ENCODE measurements around the gene JSRP1.

The JSRP1 gene

DNA sequence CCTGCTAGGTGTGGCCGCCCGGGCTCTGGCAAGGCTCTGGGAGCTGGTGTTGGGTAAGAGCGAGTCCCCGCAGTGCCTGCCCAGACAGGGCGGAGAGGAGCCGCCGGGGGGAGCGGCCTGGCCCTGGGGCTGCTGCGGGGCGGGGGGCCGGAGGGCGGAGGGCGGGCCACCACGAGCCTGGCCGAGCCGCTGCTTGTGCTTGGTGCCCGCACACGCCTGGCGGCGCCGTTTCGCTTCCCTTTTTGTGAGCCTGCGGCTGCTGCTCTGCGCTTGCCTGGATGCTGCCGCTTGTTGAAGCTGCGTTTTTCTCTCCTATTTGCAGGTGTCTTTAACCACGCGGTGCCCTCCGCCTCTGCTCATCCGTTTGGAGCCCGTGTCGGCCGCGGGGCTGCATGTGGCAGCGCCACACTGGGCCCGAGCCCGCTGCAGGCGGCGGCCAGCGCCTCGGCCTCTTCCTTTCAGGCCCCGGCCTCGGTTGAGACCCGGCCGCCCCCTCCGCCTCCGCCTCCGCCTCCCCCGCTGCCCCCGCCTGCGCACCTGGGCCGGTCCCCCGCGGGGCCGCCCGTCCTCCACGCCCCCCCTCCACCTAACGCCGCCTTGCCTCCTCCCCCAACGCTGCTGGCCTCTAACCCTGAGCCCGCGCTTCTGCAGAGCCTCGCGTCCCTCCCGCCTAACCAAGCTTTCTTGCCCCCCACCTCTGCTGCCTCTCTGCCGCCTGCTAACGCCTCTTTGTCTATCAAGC lies 28.6 kb downstream of the JSRP1 start:
- DNase-seq (ENCODE audit: insufficient read length, low spot score): peak; percentile 88
- peak; percentile 76 for FAIRE-seq
- TF ChIP-seq POLR2AphosphoS5 (IDR thresholded peaks at IDR 0.05; ENCODE audit: low read depth, low read length) (no peak), SPI1 (IDR thresholded peaks at IDR 0.05; ENCODE audit: low read depth, low read length) (peak; percentile 91), TAF1 (IDR thresholded peaks at IDR 0.05; ENCODE audit: low read depth, low read length) (no peak), POLR2A (IDR thresholded peaks at IDR 0.05; ENCODE audit: low read depth, low read length) (no peak), POU2F2 (IDR thresholded peaks at IDR 0.05; ENCODE audit: low read depth, low read length) (no peak), PAX5 (IDR thresholded peaks at IDR 0.05; ENCODE audit: insufficient read depth, low read length, severe bottlenecking) (no peak)

DNA sequence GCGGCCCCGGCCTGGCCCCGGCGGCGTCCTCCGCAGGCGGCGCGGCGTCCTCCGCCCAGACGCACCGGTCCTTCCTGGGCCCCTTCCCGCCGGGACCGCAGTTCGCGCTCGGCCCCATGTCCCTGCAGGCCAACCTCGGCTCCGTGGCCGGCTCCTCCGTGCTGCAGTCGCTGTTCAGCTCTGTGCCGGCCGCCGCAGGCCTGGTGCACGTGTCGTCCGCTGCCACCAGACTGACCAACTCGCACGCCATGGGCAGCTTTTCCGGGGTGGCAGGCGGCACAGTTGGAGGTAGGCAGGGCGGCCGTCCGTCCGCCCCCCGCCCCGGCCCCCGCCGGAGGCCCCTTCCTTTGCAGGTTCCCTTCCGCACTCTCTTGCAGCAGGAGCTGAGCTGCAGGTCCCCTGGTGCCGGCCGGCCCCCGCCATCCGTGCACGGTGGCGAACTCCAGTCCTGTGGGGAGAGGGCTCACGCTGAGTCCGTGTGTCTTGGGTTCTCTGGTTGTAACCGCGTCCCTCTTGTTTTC lies 29.3 kb downstream of the JSRP1 start:
- DNase-seq (ENCODE audit: insufficient read length, low spot score) (no peak), FAIRE-seq (no peak)
- TF ChIP-seq SPI1 (IDR thresholded peaks at IDR 0.05; ENCODE audit: low read depth, low read length) (no peak), POLR2AphosphoS5 (IDR thresholded peaks at IDR 0.05; ENCODE audit: low read depth, low read length) (no peak), POU2F2 (IDR thresholded peaks at IDR 0.05; ENCODE audit: low read depth, low read length) (no peak), PAX5 (IDR thresholded peaks at IDR 0.05; ENCODE audit: insufficient read depth, low read length, severe bottlenecking) (no peak), POLR2A (IDR thresholded peaks at IDR 0.05; ENCODE audit: low read depth, low read length) (no peak), TAF1 (IDR thresholded peaks at IDR 0.05; ENCODE audit: low read depth, low read length) (no peak)

DNA sequence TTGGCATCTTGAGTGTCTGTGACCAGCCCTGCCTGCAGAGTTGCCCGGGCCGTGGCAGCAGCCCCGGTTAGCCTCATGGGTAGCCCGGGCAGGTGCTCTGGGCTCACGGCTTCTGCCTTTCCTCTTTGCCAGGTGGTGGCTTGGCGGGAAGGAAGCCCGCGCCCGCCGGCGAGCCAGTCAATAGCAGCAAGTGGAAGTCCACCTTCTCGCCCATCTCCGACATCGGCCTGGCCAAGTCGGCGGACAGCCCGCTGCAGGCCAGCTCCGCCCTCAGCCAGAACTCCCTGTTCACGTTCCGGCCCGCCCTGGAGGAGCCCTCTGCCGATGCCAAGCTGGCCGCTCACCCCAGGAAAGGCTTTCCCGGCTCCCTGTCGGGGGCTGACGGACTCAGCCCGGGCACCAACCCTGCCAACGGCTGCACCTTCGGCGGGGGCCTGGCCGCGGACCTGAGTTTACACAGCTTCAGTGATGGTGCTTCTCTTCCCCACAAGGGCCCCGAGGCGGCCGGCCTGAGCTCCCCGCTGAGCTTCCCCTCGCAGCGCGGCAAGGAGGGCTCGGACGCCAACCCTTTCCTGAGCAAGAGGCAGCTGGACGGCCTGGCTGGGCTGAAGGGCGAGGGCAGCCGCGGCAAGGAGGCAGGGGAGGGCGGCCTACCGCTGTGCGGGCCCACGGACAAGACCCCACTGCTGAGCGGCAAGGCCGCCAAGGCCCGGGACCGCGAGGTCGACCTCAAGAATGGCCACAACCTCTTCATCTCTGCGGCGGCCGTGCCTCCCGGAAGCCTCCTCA lies 30.0 kb downstream of the JSRP1 start:
- TF ChIP-seq PAX5 (IDR thresholded peaks at IDR 0.05; ENCODE audit: insufficient read depth, low read length, severe bottlenecking) (no peak), POU2F2 (IDR thresholded peaks at IDR 0.05; ENCODE audit: low read depth, low read length) (no peak), SPI1 (IDR thresholded peaks at IDR 0.05; ENCODE audit: low read depth, low read length) (no peak), POLR2AphosphoS5 (IDR thresholded peaks at IDR 0.05; ENCODE audit: low read depth, low read length) (no peak), POLR2A (IDR thresholded peaks at IDR 0.05; ENCODE audit: low read depth, low read length) (no peak), TAF1 (IDR thresholded peaks at IDR 0.05; ENCODE audit: low read depth, low read length) (no peak)
- DNase-seq (ENCODE audit: insufficient read length, low spot score): no peak
- FAIRE-seq: no peak

DNA sequence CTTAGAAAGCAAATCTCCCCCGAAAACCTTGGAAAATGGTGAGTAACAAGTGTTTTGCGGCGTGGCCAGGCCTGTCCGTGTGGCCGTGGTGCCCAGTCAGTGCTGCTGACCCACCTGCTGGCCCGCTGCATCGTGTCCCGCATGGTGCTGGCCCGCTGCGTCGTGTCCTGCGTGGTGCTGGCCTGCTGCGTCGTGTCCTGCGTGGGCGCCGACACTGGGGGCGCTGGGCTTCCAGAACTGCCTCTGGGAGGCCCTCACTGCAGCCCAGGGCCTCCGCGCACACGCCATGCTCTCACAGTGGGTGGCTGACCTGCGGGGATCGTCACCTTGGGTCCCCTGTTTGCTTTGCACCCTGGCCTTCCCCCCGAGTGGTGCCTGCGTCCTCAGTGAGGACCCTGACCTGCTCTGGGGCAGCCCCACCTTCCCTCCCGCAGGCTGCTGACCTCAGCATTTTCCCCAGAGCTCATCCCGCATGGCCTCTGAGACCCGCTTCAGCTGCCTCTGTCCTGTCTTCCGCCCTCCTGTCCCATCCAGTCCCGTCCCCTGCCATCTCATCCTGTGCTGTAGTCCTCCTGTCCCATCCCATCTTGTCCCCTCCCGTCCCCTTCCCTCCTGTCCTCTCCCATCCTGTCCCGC lies 30.7 kb downstream of the JSRP1 start:
- no peak for TF ChIP-seq PAX5 (IDR thresholded peaks at IDR 0.05; ENCODE audit: insufficient read depth, low read length, severe bottlenecking)
- no peak for TF ChIP-seq POLR2AphosphoS5 (IDR thresholded peaks at IDR 0.05; ENCODE audit: low read depth, low read length)
- TF ChIP-seq TAF1 (IDR thresholded peaks at IDR 0.05; ENCODE audit: low read depth, low read length): no peak
- TF ChIP-seq POLR2A (IDR thresholded peaks at IDR 0.05; ENCODE audit: low read depth, low read length): no peak
- TF ChIP-seq SPI1 (IDR thresholded peaks at IDR 0.05; ENCODE audit: low read depth, low read length): no peak
- no peak for TF ChIP-seq POU2F2 (IDR thresholded peaks at IDR 0.05; ENCODE audit: low read depth, low read length)
- no peak for FAIRE-seq
- no peak for DNase-seq (ENCODE audit: insufficient read length, low spot score)

DNA sequence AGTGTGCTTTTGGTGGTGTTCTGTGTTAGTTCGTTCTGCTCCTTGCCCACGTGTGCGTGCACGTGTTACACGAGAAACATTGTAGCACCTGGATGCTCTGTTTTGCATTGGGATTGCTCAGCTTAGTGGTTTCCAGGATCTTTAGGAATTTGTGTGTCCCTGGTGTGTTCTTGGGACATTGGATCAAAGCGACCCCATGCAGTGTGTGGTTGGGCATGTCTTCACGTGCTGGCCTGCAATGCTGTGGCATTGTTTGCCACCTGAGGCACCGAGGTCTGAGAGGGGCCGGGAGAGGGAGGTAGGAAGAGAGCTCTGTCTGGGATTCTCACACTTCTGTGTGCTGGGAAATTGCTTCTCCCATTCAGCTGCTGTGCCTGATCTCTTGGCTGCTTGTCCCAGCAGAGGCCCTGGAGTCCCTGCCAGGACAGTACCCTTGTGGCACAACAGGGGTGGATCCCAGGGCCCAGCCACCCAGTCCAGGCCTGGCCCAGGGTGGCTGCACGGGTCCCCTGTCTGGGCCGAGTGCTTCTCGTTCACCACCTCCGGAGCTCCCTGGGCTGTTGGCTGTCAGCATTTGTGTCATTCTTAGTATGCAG lies 31.4 kb downstream of the JSRP1 start:
- TF ChIP-seq PAX5 (IDR thresholded peaks at IDR 0.05; ENCODE audit: insufficient read depth, low read length, severe bottlenecking) (no peak), SPI1 (IDR thresholded peaks at IDR 0.05; ENCODE audit: low read depth, low read length) (no peak), POLR2A (IDR thresholded peaks at IDR 0.05; ENCODE audit: low read depth, low read length) (no peak), POLR2AphosphoS5 (IDR thresholded peaks at IDR 0.05; ENCODE audit: low read depth, low read length) (no peak), TAF1 (IDR thresholded peaks at IDR 0.05; ENCODE audit: low read depth, low read length) (no peak)
- FAIRE-seq (no peak), DNase-seq (ENCODE audit: insufficient read length, low spot score) (no peak)

DNA sequence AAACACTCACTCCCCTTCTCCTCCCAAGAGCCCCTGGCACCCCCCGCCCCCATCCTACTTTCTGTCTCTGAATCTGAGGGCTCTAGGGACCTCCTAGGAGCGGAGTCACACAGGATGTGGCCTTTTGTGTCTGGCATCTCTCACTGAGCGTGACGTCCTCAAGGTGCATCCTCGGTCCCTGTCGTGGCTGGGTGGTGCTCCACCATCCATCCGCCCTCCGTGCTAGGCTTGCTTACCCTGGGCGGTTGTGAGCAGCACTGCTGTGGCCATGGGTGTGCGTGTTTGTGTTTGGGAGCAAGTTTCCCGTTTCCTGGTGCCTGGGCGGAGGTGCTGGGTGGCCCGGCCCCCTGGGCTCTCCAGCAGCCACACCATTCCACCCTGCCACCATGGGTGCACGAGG lies 32.3 kb downstream of the JSRP1 start:
- peak; percentile 71 for FAIRE-seq
- TF ChIP-seq POU2F2 (IDR thresholded peaks at IDR 0.05; ENCODE audit: low read depth, low read length) (no peak), POLR2A (IDR thresholded peaks at IDR 0.05; ENCODE audit: low read depth, low read length) (no peak), TAF1 (IDR thresholded peaks at IDR 0.05; ENCODE audit: low read depth, low read length) (no peak), POLR2AphosphoS5 (IDR thresholded peaks at IDR 0.05; ENCODE audit: low read depth, low read length) (no peak), SPI1 (IDR thresholded peaks at IDR 0.05; ENCODE audit: low read depth, low read length) (no peak)
- no peak for DNase-seq (ENCODE audit: insufficient read length, low spot score)

DNA sequence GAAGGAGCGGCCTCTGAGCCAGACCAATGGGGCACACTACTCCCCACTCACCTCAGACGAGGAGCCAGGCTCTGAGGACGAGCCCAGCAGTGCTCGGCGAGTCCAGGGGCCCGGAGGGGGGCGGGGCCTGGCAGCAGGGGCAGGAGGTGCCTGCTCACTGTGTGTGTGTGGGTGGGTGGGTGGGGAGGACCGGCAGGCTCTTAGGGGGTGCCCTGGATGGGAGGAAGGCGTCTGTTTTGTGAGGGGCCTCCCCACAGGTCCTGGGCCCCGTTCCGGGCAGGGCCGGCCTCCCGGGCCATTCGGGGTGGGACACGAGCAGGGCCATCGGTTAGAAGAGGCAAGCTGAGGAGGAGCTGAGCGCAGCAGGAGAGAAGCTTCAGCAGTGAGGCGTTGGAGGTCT lies 32.8 kb downstream of the JSRP1 start:
- no peak for DNase-seq (ENCODE audit: insufficient read length, low spot score)

DNA sequence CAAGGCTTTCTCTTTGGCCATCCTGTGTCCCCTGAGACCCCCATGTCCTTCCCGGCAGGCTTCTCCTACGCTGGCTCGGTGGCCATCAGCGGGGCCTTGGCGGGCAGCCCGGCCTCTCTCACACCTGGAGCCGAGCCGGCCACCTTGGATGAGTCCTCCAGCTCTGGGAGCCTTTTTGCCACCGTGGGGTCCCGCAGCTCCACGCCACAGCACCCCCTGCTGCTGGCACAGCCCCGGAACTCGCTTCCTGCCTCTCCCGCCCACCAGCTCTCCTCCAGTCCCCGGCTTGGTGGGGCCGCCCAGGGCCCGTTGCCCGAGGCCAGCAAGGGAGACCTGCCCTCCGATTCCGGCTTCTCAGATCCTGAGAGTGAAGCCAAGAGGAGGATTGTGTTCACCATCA lies 34.3 kb downstream of the JSRP1 start:
- TF ChIP-seq PAX5 (IDR thresholded peaks at IDR 0.05; ENCODE audit: insufficient read depth, low read length, severe bottlenecking) (no peak), TAF1 (IDR thresholded peaks at IDR 0.05; ENCODE audit: low read depth, low read length) (no peak), POLR2A (IDR thresholded peaks at IDR 0.05; ENCODE audit: low read depth, low read length) (no peak), POLR2AphosphoS5 (IDR thresholded peaks at IDR 0.05; ENCODE audit: low read depth, low read length) (no peak), SPI1 (IDR thresholded peaks at IDR 0.05; ENCODE audit: low read depth, low read length) (no peak), POU2F2 (IDR thresholded peaks at IDR 0.05; ENCODE audit: low read depth, low read length) (no peak)
- no peak for DNase-seq (ENCODE audit: insufficient read length, low spot score)
- FAIRE-seq: no peak

More for the DNA sequence above, 32.8 kb downstream of the JSRP1 start:
- no peak for FAIRE-seq
- TF ChIP-seq POU2F2 (IDR thresholded peaks at IDR 0.05; ENCODE audit: low read depth, low read length) (no peak), POLR2AphosphoS5 (IDR thresholded peaks at IDR 0.05; ENCODE audit: low read depth, low read length) (no peak), POLR2A (IDR thresholded peaks at IDR 0.05; ENCODE audit: low read depth, low read length) (no peak), PAX5 (IDR thresholded peaks at IDR 0.05; ENCODE audit: insufficient read depth, low read length, severe bottlenecking) (no peak), SPI1 (IDR thresholded peaks at IDR 0.05; ENCODE audit: low read depth, low read length) (no peak), TAF1 (IDR thresholded peaks at IDR 0.05; ENCODE audit: low read depth, low read length) (no peak)

Data from GM12891 (cell line).